CD4-positive, alpha-beta T cell treated with Interleukin-12 subunit alpha and Interleukin-12 subunit beta, for 1 hour (primary cell): ENCODE data around the gene UBE2L6.
A peak's percentile ranks its signal among the peaks of the same experiment; 100 is the strongest.

ENCODE experiments used
- DNase-seq: peaks from one replicate; pipeline ENCODE4 v3.0.0-alpha.2; 2020

The UBE2L6 gene

GRCh38 chr11:57527056-57527631 is 40.3 kb downstream of the UBE2L6 start:
- DNase-seq, result peak; percentile 74

GRCh38 chr11:57523419-57523818 is 44.1 kb downstream of the UBE2L6 start:
- no peak for DNase-seq

DNA sequence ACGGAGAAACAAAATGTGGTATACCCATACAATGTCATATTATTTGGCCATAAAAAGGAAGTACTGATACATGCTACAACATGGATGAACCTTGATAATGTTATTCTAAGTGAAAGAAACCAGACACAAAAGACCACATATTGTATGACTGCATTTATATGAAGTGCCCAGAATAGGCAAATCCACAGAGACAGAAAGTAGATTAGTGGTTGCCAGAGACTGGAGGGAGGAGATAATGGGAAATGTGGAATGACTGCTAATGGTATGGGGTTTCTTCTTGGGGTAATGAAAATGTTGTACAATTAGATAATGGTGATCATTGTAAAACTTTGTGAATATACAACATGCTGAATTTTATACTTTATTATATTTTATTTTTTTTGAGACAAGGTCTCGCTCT is 46.4 kb downstream of the UBE2L6 start:
- no peak for DNase-seq

DNA sequence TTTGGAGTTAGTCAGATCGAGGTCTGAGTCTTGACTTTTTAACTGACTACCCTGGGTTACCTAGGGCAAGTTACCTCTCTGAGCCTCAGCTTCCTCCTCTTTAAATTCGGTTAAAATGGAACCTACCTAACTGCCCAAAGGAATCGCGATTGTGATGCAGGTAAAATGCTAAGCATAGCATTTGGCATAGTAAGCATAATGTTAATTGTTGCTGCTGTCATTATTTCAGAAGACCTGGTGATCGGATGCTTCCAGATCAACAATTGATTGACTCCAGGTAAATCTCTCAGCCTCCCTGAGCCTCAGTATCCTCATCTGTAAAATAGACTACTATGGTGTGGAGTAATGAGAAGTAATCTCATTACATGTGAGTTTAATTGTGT is 51.4 kb downstream of the UBE2L6 start:
- DNase-seq, result no peak

- DNase-seq, result peak; percentile 19
Measured at GRCh38 chr11:57515332-57516060, 52.0 kb downstream of the UBE2L6 start, which contains the start of gene SLC43A1. SLC43A1 (minus strand) TSS chr11:57515702; CDS start chr11:57514111, 1,591 bp downstream.

GRCh38 chr11:57514538-57515331 is 52.7 kb downstream of the UBE2L6 start:
- DNase-seq, result peak; percentile 45

DNA sequence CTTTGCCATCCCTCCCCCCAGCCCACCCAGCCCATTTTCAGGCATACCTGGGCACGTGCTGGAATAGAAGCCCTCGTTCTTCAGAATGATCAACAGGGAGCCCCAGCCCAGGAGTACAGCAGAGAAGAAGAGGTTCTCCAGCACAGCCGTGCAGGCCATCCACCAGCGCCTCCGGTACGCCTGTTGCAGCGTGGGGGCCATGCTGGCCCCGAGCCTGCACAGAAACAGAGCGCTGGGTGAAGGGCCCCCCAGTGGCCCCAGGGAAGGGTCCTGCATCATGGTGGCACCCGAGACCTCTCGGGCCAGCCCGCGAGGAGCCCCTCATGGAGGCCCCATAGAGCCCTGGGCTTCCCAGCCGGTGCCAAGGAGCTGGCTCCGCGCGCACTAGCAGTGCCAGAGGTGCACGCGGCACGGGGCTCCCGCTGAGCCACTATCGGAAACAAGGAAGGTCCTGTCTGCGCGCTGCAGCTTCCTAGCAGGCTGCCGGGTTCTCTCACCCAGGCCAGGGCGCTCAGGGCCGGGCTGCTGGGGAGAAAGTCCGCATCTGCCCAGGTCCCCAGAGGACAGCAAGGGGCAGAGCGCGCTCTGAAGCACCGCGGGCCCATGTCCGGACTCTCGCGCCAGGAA is 53.4 kb downstream of the UBE2L6 start:
- peak; percentile 6 for DNase-seq

DNA sequence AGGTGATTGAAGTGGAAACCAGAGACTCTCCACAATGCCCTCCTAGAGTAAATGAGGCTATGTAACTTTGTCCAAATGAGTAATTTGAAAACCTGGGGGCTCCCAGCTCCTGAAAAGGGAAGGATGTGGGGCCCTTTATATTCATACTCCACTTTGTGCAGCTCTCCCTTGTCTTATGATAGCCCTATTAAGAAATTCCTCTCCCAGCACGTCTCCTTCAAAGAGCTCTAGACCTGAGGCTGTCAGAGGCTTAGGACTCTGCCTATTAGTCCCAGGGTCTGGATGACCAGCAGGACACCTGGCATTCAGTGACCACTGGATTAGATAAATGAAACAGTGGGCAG is 54.0 kb downstream of the UBE2L6 start:
- DNase-seq, result no peak

DNA sequence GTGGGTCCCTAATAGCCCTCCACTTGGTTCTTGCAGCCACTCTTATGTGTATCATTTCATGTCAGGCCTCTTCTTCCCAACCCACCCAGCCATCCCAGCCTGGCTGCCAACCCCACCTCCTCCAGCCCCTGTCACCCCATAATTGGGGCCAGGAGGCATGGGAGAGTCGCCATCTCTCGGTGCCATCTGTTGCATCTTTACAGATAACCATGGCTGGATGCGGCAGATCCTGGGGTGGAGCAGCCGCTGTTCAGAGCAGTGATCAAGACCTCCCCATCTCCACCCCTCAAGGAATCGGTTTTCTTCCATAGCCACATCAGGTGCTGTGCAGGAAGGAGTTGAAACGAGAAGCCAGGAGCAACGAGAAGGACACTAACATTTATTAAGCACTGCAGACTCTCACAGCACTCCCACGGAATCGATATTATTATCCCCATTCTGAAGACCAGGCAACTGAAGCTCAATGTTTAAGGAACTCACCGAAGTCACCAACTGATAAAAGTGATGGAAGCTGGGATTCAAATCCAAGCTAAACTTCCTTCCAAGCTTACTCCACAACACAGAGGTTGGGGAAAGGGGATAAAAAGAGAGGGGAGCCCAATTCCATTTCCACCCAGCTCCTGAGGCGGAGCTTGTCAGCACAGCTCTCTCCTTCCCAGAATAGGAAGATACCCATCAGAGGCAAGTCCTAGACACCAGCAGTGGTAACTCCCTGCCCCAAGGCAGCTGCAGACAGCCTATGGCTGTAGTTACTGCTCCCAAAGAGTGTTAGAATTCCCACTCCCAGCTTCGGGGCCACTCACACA is 54.6 kb downstream of the UBE2L6 start:
- no peak for DNase-seq

GRCh38 chr11:57511741-57512430 is 55.6 kb downstream of the UBE2L6 start:
- no peak for DNase-seq

DNA sequence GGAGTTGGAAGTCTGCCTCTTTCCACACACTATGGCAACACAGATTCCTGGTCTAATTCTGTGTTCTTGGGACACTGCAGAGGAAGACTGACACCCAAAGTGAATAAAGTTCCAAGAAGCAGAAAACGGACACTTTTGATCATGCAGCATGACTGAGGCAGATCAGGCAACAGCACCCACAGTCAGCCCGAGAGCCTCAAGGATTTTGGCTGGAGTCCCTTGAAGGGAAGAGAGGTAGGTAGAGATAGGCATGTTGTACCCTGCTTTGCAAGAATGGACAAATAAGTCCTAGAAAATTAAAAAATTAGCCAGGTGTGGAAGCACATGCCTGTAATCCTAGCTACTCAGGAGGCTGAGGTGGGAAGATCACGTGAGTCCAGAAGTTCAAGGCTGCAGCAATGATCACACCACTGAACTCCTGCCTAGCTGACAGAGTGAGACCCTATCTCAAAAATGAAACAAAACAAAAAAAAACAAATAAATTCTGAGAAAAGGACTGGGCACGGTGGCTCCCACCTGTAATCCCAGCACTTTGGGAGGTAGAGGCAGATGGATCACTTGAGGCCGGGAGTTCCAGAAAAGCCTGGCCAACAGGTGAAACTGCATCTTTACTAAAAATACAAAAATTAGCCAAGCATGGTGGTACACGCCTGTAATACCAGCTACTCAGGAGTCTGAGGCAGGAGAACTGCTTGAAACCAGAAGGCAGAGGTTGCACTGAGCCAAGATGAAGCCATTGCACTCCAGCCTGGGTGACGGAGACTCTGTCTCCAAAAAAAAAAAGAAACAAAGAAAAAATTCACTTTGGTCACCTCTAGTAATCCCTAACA is 58.9 kb downstream of the UBE2L6 start:
- no peak for DNase-seq

DNA sequence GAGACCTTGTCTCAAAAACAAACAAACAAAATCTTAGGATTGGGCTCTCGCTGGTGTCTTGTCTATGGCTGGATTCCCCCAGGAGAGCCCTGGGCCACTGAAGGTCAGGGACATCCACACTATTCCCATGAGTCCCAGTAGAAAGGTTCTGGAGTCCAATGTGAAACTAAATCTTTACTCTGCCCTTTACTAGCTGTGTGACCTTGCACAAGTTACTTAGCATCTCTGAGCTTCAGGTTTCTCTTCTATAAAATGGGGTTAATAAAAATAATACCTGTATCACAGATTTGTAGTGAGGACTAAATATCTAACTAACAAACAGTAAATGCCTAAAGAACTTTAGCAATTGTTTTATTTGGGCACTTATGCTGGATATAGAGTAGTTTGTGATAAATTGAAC is 61.0 kb downstream of the UBE2L6 start:
- no peak for DNase-seq

DNA sequence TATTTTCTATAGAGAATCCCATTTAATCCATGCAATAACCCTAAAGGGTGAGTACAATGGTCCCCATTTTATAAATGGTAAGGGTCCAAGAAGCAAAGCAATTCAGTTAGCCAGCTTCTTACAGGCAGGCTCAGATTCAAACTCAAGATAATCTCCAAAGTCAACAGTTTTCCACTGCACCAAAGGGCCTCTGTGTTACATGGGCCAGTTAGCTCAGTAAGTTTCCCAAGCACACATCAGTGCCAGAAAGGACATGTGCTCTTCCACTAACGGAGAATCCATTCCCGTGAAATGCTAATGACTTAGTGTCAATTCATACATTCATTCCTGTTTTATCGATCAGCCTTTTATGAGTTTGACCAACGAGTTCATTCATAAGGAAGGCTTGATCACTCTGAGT is 63.0 kb downstream of the UBE2L6 start:
- no peak for DNase-seq

GRCh38 chr11:57502870-57503269 is 64.6 kb downstream of the UBE2L6 start:
- DNase-seq, result no peak

DNA sequence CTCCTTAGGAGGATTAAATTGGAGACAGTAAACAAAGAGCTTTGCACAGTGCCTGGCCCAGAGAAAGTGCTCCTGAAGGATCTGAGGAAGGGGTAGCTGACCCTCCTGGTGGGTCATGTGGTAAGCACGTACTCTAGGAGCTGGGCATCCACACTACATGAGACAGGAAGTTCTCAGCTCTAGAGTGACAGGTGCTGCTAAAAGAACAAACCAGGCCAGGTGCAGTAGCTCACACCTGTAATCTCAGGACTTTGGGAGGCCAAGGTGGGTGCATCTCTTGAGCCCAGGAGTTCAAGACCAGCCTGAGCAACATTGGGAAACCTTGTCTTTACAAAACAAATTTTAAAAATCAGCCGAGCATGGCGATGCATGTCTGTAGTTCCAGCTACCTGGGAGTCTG is 65.1 kb downstream of the UBE2L6 start:
- DNase-seq, result no peak

DNA sequence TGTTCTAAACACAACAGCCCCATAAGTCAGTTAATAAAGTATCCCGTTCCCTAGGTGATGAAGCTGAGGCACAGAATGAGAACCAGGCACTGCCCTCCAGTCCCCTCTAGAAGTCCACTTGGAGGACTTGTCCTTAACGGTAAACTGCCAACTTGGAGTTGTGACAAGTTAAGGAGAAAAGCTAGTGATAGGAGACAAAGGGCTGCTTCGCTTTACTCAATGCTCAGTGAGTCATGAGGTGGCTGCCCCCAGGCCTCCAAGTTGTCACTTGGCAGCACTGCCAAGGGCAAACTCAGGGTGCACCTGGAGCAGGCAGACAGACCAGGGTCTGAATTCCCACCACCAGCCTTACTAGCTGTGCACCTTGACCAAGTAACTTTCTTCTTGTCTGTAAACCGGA is 65.5 kb downstream of the UBE2L6 start:
- no peak for DNase-seq
